Naive thymus-derived CD4-positive, alpha-beta T cell (primary cell): ENCODE results near the gene CFAP73. TPM values are rescaled to one million over a fixed set of nuclear protein-coding genes. Genes with fewer than 3 reads are reported as not detected.
"Not testable (repeated sequence)": the region's sequence is repeated elsewhere in the genome, so short reads cannot be mapped to it uniquely, and the experiment has no call there.

Experiments used
- ATAC-seq: fragments of 150-1000 bp; cut with Tn5 transposase; 2 replicates; pipeline ENCODE4 v1.10.0; 2021; ENCODE audit warnings: mild to moderate bottlenecking, moderate library complexity
- CTCF ChIA-PET: fragments of 350-600 bp; sonication (Branson Sonifier 250); formaldehyde crosslinking; loops from one replicate; lab custom pipeline; 2021; ENCODE audit warnings: antibody characterized with exemption; lab: Charles Lee
- POLR2A ChIA-PET: fragments of 350-600 bp; sonication (Branson Sonifier 250); formaldehyde crosslinking; loops from one replicate; lab custom pipeline; 2021; ENCODE audit warnings: antibody characterized with exemption, inconsistent platforms; lab: Charles Lee
- DNase-seq, 9 donors: peaks; one replicate each; pipeline versions ENCODE4 v3.0.0 to v3.0.0-alpha.2; 2020 to 2022; ENCODE audit warnings: mixed read lengths in 1 of 9
- H3K27ac ChIP-seq: one replicate; pipeline ENCODE4 v1.7.0; 2013; ENCODE audit warnings: mild to moderate bottlenecking, low read depth, low read length, moderate library complexity
- H3K27me3 ChIP-seq, 2 donors: one replicate each; pipeline ENCODE4 v1.7.0; 2013; ENCODE audit warnings: low read length in 2 of 2, mild to moderate bottlenecking in 2 of 2, moderate library complexity in 2 of 2; ENCODE audit not compliant: control insufficient read depth in 2 of 2, insufficient read depth in 2 of 2
- H3K36me3 ChIP-seq, 3 experiments: 1 replicate in 2 of 3; 2 replicates in 1 of 3; pipeline ENCODE4 v1.7.0; 2013; ENCODE audit warnings: low read length in 3 of 3, mild to moderate bottlenecking in 3 of 3, moderate library complexity in 1 of 3; ENCODE audit not compliant: insufficient read depth in 3 of 3, control insufficient read depth in 2 of 3
- H3K4me1 ChIP-seq, 2 donors: one replicate each; pipeline ENCODE4 v1.7.0; 2013; ENCODE audit warnings: low read length in 2 of 2, mild to moderate bottlenecking in 2 of 2, moderate library complexity in 1 of 2; ENCODE audit not compliant: control insufficient read depth in 2 of 2, insufficient read depth in 2 of 2
- H3K4me3 ChIP-seq: 2 replicates; pipeline ENCODE4 v1.7.0; 2013; ENCODE audit warnings: mild to moderate bottlenecking, low read length
- H3K9me3 ChIP-seq, 3 experiments: 1 replicate in 2 of 3; 2 replicates in 1 of 3; pipeline ENCODE4 v1.7.0; 2013; ENCODE audit warnings: low read length in 3 of 3; ENCODE audit not compliant: control insufficient read depth in 2 of 3
- H3K27ac Mint-ChIP-seq, 9 donors: one replicate each; pipeline ENCODE4 v1.8.0; 2020 to 2022; ENCODE audit warnings: mixed read lengths in 9 of 9, mild to moderate bottlenecking in 8 of 9, moderate library complexity in 5 of 9, inconsistent platforms in 2 of 9
- H3K27me3 Mint-ChIP-seq, 5 donors: one replicate each; pipeline ENCODE4 v1.8.0; 2021 to 2022; ENCODE audit warnings: mixed read lengths in 5 of 5, mild to moderate bottlenecking in 1 of 5
- H3K36me3 Mint-ChIP-seq, 5 donors: one replicate each; pipeline ENCODE4 v1.8.0; 2020 to 2022; ENCODE audit warnings: mixed read lengths in 5 of 5, mild to moderate bottlenecking in 3 of 5, inconsistent platforms in 1 of 5
- H3K4me1 Mint-ChIP-seq, 7 donors: one replicate each; pipeline ENCODE4 v1.8.0; 2020 to 2022; ENCODE audit warnings: mixed read lengths in 7 of 7, mild to moderate bottlenecking in 3 of 7, inconsistent platforms in 1 of 7
- H3K4me3 Mint-ChIP-seq, 10 donors: one replicate each; pipeline ENCODE4 v1.8.0; 2020 to 2022; ENCODE audit warnings: mild to moderate bottlenecking in 10 of 10, mixed read lengths in 10 of 10, moderate library complexity in 6 of 10, inconsistent platforms in 2 of 10
- H3K9me3 Mint-ChIP-seq, 11 donors: one replicate each; pipeline ENCODE4 v1.8.0; 2020 to 2022; ENCODE audit warnings: mixed read lengths in 11 of 11, mild to moderate bottlenecking in 4 of 11, inconsistent platforms in 1 of 11, moderate library complexity in 1 of 11
- intact Hi-C, 2 donors: fragments of 100-400 bp; cut with micrococcal nuclease; formaldehyde crosslinking; loops; one replicate each; pipeline ENCODE4 v1.15.1; 2023
- polyA plus RNA-seq, 2 donors: library from polyadenylated mRNA; unstranded; fragments of 300-500 nt; fragmentation: Illumina TruSeq; gene quantifications; one replicate each; pipeline ENCODE4 v1.2.3, GENCODE V29; 2021
- total RNA-seq, 6 experiments: library from RNA in 5 of 6; stranded (reverse) in 5 of 6; gene quantifications; 1 replicate in 5 of 6; 2 replicates in 1 of 6; pipeline ENCODE4 v1.2.3 and lab custom pipeline; 2021 to 2026

Gene CFAP73
- total and polyA plus RNA-seq, 7 experiments from 2014 or later, result 0.29 to 0.88 (median 0.48) TPM; not detected in 4

GRCh38 chr12:113117684-113118083, 31.8 kb upstream of the CFAP73 start:
- H3K27me3 Mint-ChIP-seq, ATAC-seq, H3K4me3 Mint-ChIP-seq, H3K9me3 Mint-ChIP-seq, H3K4me1 Mint-ChIP-seq, intact Hi-C loops, H3K27me3 ChIP-seq, H3K36me3 ChIP-seq, H3K4me1 ChIP-seq, H3K4me3 ChIP-seq, H3K27ac ChIP-seq, H3K27ac Mint-ChIP-seq, H3K36me3 Mint-ChIP-seq, DNase-seq, H3K9me3 ChIP-seq: not testable (repeated sequence)
- ChIA-PET POLR2A (interaction anchor here (0.6 kb wide), 1 partner anchor 16 kb away, joined by 3 read pairs; no protein-coding TSS in a partner anchor), CTCF (interaction anchor here (0.6 kb wide), 2 partner anchors 187 to 994 kb away, joined by 3 read pairs; no protein-coding TSS in a partner anchor)

GRCh38 chr12:113118142-113118541, 31.4 kb upstream of the CFAP73 start:
- Histone ChIP-seq H3K4me1 (no peaks in the 10 kb centered on the region), H3K4me3 (no peak overlapping the region), H3K27ac (no peak overlapping the region), H3K9me3 (no peaks in the 10 kb centered on the region), H3K36me3 (no peaks in the 10 kb centered on the region), H3K27me3 (no peaks in the 10 kb centered on the region)
- no peak for DNase-seq
- Mint-ChIP-seq H3K36me3 (peaks cover 0 to 6% (median 5%) of the 10 kb centered on the region in 5 donors), H3K27ac (no peak overlapping the region), H3K4me3 (no peak overlapping the region), H3K4me1 (no peaks in the 10 kb centered on the region), H3K9me3 (peaks cover 0 to 5% (median 3%) of the 10 kb centered on the region in 11 donors), H3K27me3 (no peaks in the 10 kb centered on the region)
- no peak for ATAC-seq
- intact Hi-C loops, result no loop called here
- POLR2A ChIA-PET, result interaction anchor here (0.6 kb wide), 1 partner anchor 16 kb away, joined by 3 read pairs; no protein-coding TSS in a partner anchor
- CTCF ChIA-PET, result interaction anchor here (0.6 kb wide), 2 partner anchors 188 to 994 kb away, joined by 3 read pairs; no protein-coding TSS in a partner anchor

- H3K4me3 Mint-ChIP-seq, result no peak overlapping the region
- H3K9me3 ChIP-seq, result no peaks in the 10 kb centered on the region
- peaks cover 0 to 13% (median 8%) of the 10 kb centered on the region in 5 donors for H3K36me3 Mint-ChIP-seq
- no peaks in the 10 kb centered on the region for H3K4me1 ChIP-seq
- H3K27ac ChIP-seq, result no peak overlapping the region
- intact Hi-C loops, result no loop called here
- peaks cover 0 to 13% (median 6%) of the 10 kb centered on the region in 11 donors for H3K9me3 Mint-ChIP-seq
- ATAC-seq, result no peak
- H3K27me3 ChIP-seq, result no peaks in the 10 kb centered on the region
- H3K27me3 Mint-ChIP-seq, result no peaks in the 10 kb centered on the region
- CTCF ChIA-PET, result no interaction called here
- POLR2A ChIA-PET, result interaction anchor here (1.4 kb wide), 1 partner anchor 33 kb away, joined by 3 read pairs; no protein-coding TSS in a partner anchor
- H3K4me3 ChIP-seq, result no peak overlapping the region
- no peak for DNase-seq
- H3K27ac Mint-ChIP-seq, result no peak overlapping the region
- no peaks in the 10 kb centered on the region for H3K36me3 ChIP-seq
- H3K4me1 Mint-ChIP-seq, result no peaks in the 10 kb centered on the region
Measured at GRCh38 chr12:113119980-113120669, 29.4 kb upstream of the CFAP73 start.

GRCh38 chr12:113120670-113121370, 28.7 kb upstream of the CFAP73 start:
- Histone ChIP-seq H3K9me3 (no peaks in the 10 kb centered on the region), H3K27ac (no peak overlapping the region), H3K27me3 (no peaks in the 10 kb centered on the region), H3K4me3 (no peak overlapping the region), H3K36me3 (no peaks in the 10 kb centered on the region), H3K4me1 (no peaks in the 10 kb centered on the region)
- no peak for DNase-seq
- ATAC-seq, result no peak
- POLR2A ChIA-PET, result interaction anchor here (1.4 kb wide), 1 partner anchor 32 kb away, joined by 3 read pairs; no protein-coding TSS in a partner anchor
- peaks cover 0 to 13% (median 6%) of the 10 kb centered on the region in 11 donors for H3K9me3 Mint-ChIP-seq
- no peak overlapping the region for H3K27ac Mint-ChIP-seq
- H3K4me3 Mint-ChIP-seq, result no peak overlapping the region
- CTCF ChIA-PET, result no interaction called here
- H3K36me3 Mint-ChIP-seq, result peaks cover 0 to 13% (median 8%) of the 10 kb centered on the region in 5 donors
- intact Hi-C loops, result no loop called here
- no peaks in the 10 kb centered on the region for H3K4me1 Mint-ChIP-seq
- no peaks in the 10 kb centered on the region for H3K27me3 Mint-ChIP-seq

GRCh38 chr12:113127791-113128199, 21.7 kb upstream of the CFAP73 start:
- Mint-ChIP-seq H3K9me3 (peaks cover 0 to 12% (median 5%) of the 10 kb centered on the region in 11 donors), H3K27ac (no peak overlapping the region), H3K4me1 (peaks cover 0 to 11% (median 7%) of the 10 kb centered on the region in 7 donors), H3K36me3 (peaks cover 0 to 12% (median 6%) of the 10 kb centered on the region in 5 donors), H3K27me3 (peaks cover 0 to 4% (median 0%) of the 10 kb centered on the region in 5 donors), H3K4me3 (no peak overlapping the region)
- Histone ChIP-seq H3K27me3 (no peaks in the 10 kb centered on the region), H3K4me3 (no peak overlapping the region), H3K36me3 (no peaks in the 10 kb centered on the region), H3K9me3 (no peaks in the 10 kb centered on the region), H3K27ac (no peak overlapping the region), H3K4me1 (no peaks in the 10 kb centered on the region)
- no peak for DNase-seq
- no peak for ATAC-seq
- POLR2A ChIA-PET, result interaction anchor here (0.5 kb wide), 1 partner anchor 868 kb away, joined by 3 read pairs; no protein-coding TSS in a partner anchor
- CTCF ChIA-PET, result no interaction called here
- intact Hi-C loops, result no loop called here

- no peaks in the 10 kb centered on the region for H3K4me1 ChIP-seq
- no peaks in the 10 kb centered on the region for H3K36me3 ChIP-seq
- ATAC-seq (no peak), DNase-seq (no peak)
- H3K9me3 Mint-ChIP-seq, result peaks cover 0 to 4% (median 0%) of the 10 kb centered on the region in 11 donors
- no peaks in the 10 kb centered on the region for H3K27me3 ChIP-seq
- peaks cover 0 to 11% (median 7%) of the 10 kb centered on the region in 7 donors for H3K4me1 Mint-ChIP-seq
- H3K27ac ChIP-seq, result no peak overlapping the region
- H3K27me3 Mint-ChIP-seq, result peaks cover 0 to 4% (median 0%) of the 10 kb centered on the region in 5 donors
- CTCF ChIA-PET, result interaction anchor here (1.2 kb wide), 1 partner anchor 10 kb away, joined by 3 read pairs; no protein-coding TSS in a partner anchor
- H3K9me3 ChIP-seq, result no peaks in the 10 kb centered on the region
- POLR2A ChIA-PET, result interaction anchor here (0.7 kb wide), 1 partner anchor 121 kb away, joined by 3 read pairs; no protein-coding TSS in a partner anchor
- H3K27ac Mint-ChIP-seq, result peak overlapping the region in 3 of 9 donors; percentile 2 to 36 (median 17)
- no peak overlapping the region for H3K4me3 ChIP-seq
- intact Hi-C loops, result no loop called here
- peaks cover 0 to 4% (median 0%) of the 10 kb centered on the region in 5 donors for H3K36me3 Mint-ChIP-seq
- no peak overlapping the region for H3K4me3 Mint-ChIP-seq
Measured at GRCh38 chr12:113128802-113129663, 20.5 kb upstream of the CFAP73 start.
